ENCODE measurements around the gene EEF1A1. TPM values are rescaled to one million over a fixed set of nuclear protein-coding genes. Genes with fewer than 3 reads are reported as not detected.
"Not testable (repeated sequence)": the region's sequence is repeated elsewhere in the genome, so short reads cannot be mapped to it uniquely, and the experiment has no call there.

EEF1A1 gene
- total RNA-seq, 1 donor from 2014 or later: 12,032 TPM

DNA sequence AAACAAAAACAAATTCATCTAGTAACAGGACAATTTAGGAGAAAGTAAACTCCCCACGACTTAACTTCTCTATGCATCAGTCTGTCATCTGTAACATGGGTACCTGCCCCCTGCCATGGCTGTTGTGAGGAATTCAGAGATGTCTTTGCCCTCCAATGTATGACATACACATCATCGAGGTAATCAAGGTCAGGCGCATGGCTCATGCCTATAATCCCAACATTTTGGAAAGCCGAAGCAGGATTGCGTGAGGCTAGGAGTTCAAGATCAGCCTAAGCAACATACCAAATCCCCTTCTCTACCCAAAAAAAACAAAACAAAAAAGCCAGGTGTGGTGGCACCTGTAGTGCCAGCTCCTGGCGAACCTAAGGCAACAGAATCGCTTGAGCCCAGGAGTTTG, 9.0 kb downstream of the EEF1A1 start:
- peaks cover 19% of the 10 kb centered on the region for H3K36me3 Mint-ChIP-seq (ENCODE audit: insufficient read depth)
- DNase-seq (ENCODE audit: low spot score, unreplicated experiment): no peak
- no peaks in the 10 kb centered on the region for H3K9me3 Mint-ChIP-seq (ENCODE audit: low read depth)
- no peaks in the 10 kb centered on the region for H3K27me3 Mint-ChIP-seq
- peak overlapping the region; percentile 39 for H3K27ac Mint-ChIP-seq
- no peak for TF ChIP-seq CTCF (IDR thresholded peaks at IDR 0.05; ENCODE audit: unreplicated experiment)
- no peak overlapping the region for H3K4me3 Mint-ChIP-seq (ENCODE audit: low read depth)
- peaks cover 10% of the 10 kb centered on the region for H3K4me1 Mint-ChIP-seq (ENCODE audit: low read depth)

DNA sequence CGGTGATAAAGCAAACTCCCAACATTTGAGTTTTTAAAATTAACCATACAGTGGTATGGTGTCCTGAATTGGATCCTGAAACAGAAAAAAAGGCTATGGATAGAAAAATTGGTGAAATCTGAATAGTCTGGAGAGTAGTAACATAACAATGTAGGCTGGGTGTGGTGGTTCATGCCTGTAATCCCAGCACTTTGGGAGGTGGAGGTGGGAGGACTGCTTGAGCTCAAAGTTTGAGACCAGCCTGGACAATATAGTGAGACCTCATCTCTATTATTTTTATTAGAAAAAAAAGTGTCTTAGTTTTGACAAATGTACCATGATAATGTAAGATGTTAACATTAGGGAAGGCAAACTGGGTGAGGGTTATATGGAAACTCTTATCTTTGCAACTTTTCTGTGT, 11.0 kb downstream of the EEF1A1 start:
- no peak overlapping the region for H3K27ac Mint-ChIP-seq
- no peak for DNase-seq (ENCODE audit: low spot score, unreplicated experiment)
- no peaks in the 10 kb centered on the region for H3K27me3 Mint-ChIP-seq

DNA sequence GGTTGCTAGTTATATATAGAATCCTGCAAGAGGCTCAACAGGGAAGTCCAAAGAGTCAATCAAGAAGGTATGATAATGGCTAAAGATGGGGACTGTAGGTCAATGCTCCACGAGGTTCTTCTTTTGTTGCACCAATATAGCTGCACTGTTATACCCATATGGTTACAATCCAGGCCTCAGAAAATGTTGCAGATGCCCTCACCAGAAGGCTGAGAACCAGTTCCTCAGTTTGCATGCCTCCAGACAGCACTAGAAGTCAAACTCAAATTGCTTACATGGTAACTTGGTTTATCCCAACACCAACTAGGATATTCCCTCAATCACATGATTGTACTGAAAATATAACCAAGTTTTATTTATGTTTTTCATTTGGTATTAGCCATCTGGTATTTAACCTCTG, 12.1 kb downstream of the EEF1A1 start:
- peaks cover 4% of the 10 kb centered on the region for H3K36me3 Mint-ChIP-seq (ENCODE audit: insufficient read depth)
- H3K27me3 Mint-ChIP-seq: no peaks in the 10 kb centered on the region
- H3K9me3 Mint-ChIP-seq (ENCODE audit: low read depth): no peaks in the 10 kb centered on the region
- H3K4me1 Mint-ChIP-seq (ENCODE audit: low read depth): no peaks in the 10 kb centered on the region
- no peak for DNase-seq (ENCODE audit: low spot score, unreplicated experiment)
- H3K4me3 Mint-ChIP-seq (ENCODE audit: low read depth): no peak overlapping the region
- no peak for TF ChIP-seq CTCF (IDR thresholded peaks at IDR 0.05; ENCODE audit: unreplicated experiment)
- no peak overlapping the region for H3K27ac Mint-ChIP-seq

More for the DNA sequence above, 11.0 kb downstream of the EEF1A1 start:
- TF ChIP-seq CTCF (IDR thresholded peaks at IDR 0.05; ENCODE audit: unreplicated experiment): no peak
- H3K9me3 Mint-ChIP-seq (ENCODE audit: low read depth): no peaks in the 10 kb centered on the region
- H3K36me3 Mint-ChIP-seq (ENCODE audit: insufficient read depth): peaks cover 4% of the 10 kb centered on the region
- no peak overlapping the region for H3K4me3 Mint-ChIP-seq (ENCODE audit: low read depth)
- no peaks in the 10 kb centered on the region for H3K4me1 Mint-ChIP-seq (ENCODE audit: low read depth)

- no peak overlapping the region for H3K4me3 Mint-ChIP-seq (ENCODE audit: low read depth)
- H3K27ac Mint-ChIP-seq: no peak overlapping the region
- peaks cover 1% of the 10 kb centered on the region for H3K36me3 Mint-ChIP-seq (ENCODE audit: insufficient read depth)
- no peak for DNase-seq (ENCODE audit: low spot score, unreplicated experiment)
- H3K9me3 Mint-ChIP-seq (ENCODE audit: low read depth): no peaks in the 10 kb centered on the region
- H3K4me1 Mint-ChIP-seq (ENCODE audit: low read depth): no peaks in the 10 kb centered on the region
- TF ChIP-seq CTCF (IDR thresholded peaks at IDR 0.05; ENCODE audit: unreplicated experiment): no peak
- H3K27me3 Mint-ChIP-seq: no peaks in the 10 kb centered on the region
Measured at GRCh38 chr6:73506246-73506645, 14.6 kb downstream of the EEF1A1 start.

DNA sequence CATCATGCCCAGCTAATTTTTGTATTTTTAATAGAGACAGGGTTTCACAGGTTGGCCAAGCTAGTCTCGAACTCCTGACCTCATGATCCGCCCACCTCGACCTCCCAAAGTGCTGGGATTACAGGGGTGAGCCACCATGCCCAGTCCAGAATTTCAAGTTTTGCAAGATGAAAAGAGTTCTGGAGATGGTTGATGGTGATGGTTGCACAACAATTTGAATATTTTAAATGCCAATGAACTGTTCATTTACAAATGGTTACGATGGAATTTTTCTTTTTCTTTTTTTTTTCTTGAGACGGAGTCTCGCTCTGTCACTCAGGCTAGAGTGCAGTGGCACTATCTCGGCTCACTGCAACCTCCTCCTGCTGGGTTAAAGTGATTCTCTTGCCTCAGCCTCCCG, 15.1 kb downstream of the EEF1A1 start:
- H3K9me3 Mint-ChIP-seq (ENCODE audit: low read depth); H3K27me3 Mint-ChIP-seq; DNase-seq (ENCODE audit: low spot score, unreplicated experiment); H3K36me3 Mint-ChIP-seq (ENCODE audit: insufficient read depth); H3K4me1 Mint-ChIP-seq (ENCODE audit: low read depth); H3K27ac Mint-ChIP-seq; H3K4me3 Mint-ChIP-seq (ENCODE audit: low read depth): not testable (repeated sequence)

GRCh38 chr6:73505142-73505541, 15.7 kb downstream of the EEF1A1 start:
- DNase-seq (ENCODE audit: low spot score, unreplicated experiment): no peak
- Mint-ChIP-seq H3K27ac (no peak overlapping the region), H3K4me3 (ENCODE audit: low read depth) (no peak overlapping the region), H3K27me3 (no peaks in the 10 kb centered on the region), H3K4me1 (ENCODE audit: low read depth) (no peaks in the 10 kb centered on the region), H3K36me3 (ENCODE audit: insufficient read depth) (peaks cover 3% of the 10 kb centered on the region), H3K9me3 (ENCODE audit: low read depth) (no peaks in the 10 kb centered on the region)
- no peak for TF ChIP-seq CTCF (IDR thresholded peaks at IDR 0.05; ENCODE audit: unreplicated experiment)

Data from progenitor cell of endocrine pancreas (in vitro differentiated cells).